Fibroblast of skin of left quadriceps (primary cell): ENCODE measurements around the gene ITLN2.
"Not testable (repeated sequence)": the region's sequence is repeated elsewhere in the genome, so short reads cannot be mapped to it uniquely, and the experiment has no call there.

Experiments
- DNase-seq, 2 experiments: peaks; one replicate each; pipeline ENCODE4 v3.0.0-alpha.2; 2013; ENCODE audit warnings: low read depth in 2 of 2

The ITLN2 gene

DNA sequence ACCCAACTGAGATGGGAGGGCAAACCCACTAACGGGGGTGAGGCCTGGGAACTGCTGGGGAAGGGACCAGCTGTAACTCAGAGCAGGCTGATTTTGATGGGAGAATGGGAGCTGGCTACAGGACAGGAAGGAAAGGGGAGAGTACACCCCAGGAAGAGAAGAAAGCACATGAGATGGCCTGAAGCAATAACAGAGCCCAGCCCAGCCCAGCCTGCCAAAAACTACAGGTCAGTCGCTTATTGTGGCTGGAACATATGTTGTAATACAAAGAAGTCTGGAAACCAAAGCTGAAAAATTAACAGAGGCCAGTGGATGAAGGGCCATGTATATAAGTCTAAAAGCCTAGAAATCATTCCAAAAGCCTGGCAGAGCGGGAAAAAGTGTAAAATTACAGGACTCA is 1.6 kb downstream of the ITLN2 start:
- DNase-seq = no peak

DNA sequence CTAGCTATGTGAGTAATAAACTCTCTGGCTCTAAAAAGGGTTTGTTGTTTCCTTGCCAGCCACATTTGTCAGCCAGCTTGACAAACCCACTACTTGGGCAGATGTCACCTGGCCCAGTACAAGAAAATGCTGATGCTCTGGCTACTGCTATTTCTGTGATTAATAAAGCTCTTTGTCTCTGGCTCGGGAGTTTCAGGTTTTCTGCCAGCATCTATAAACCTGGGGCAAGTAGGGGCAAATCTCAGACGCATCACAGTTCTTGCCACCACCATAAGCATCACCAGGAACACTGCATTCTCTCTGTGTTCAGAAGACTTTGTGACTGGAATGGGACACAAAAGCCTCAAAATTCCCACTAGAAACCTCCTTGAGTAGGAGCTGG is 2.5 kb downstream of the ITLN2 start:
- DNase-seq = no peak

DNA sequence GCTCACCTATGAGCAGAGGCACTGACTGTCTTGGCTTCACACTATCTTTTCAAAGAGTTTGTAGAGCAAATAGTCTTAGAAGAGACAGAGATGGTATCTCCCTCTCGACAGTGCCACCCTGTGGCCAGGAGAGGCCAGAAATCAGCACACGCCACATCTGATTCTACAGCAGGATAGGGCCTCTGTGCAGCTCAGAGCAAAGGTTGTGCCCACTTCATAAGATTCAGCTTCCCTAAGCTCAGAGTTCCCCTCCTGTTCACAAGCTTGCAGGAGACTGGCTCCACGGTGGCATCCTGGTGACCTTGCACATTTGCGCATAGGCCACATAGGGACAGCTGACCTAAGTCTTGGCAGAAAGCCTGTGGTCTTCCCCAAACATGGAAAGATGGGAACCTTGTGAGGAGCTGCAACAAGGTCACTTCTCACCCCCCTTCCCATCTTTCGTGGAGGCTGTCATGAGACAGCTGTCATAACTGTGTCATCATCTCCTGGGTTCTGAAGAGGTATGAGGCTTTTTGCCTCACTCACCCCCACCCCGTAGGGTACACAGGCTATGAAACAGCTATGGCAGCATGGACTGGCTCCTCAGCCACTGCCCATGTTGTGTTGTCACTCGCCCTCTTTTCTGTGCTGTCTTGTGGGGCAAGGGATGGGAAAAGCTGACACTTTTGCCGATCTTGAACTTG is 3.0 kb downstream of the ITLN2 start:
- no peak for DNase-seq

DNA sequence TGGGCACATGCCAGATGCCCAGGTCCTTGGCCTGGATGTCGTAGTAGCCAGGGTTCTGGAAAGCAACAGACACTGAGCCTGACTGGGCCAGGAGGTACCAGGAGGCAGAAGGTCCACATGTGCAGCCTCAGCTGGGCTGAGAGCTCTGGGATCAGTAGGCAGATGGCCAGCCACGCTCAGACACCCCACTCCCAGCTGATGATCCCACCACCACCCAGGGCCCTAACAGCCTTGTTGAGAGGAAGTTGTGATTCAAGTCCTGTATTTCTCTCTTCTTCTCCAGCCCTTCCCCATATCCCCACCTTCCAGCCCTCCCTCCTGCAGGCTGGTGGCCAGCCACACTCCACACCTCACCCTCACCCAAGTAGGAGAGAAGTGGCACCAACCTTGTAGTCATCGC is 4.0 kb downstream of the ITLN2 start:
- no peak for DNase-seq

DNA sequence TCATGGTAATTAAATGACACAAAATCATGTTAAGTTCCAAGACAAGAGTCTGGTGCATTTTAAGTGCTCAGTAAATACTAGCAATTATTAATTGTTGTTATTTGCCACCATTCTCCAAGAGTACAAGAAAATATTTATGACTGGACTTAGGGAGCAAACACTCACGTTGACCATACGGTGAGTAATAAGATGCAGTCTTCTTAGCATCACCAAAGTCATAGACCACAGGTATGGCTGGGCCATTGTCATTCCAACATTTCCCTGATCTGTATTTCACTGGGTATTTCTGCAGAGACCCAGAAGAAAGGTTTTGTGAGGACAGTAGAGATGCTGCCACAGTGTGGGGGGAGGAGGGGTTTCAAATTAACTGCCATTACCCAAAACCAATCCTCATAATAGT is 4.7 kb downstream of the ITLN2 start:
- no peak for DNase-seq

DNA sequence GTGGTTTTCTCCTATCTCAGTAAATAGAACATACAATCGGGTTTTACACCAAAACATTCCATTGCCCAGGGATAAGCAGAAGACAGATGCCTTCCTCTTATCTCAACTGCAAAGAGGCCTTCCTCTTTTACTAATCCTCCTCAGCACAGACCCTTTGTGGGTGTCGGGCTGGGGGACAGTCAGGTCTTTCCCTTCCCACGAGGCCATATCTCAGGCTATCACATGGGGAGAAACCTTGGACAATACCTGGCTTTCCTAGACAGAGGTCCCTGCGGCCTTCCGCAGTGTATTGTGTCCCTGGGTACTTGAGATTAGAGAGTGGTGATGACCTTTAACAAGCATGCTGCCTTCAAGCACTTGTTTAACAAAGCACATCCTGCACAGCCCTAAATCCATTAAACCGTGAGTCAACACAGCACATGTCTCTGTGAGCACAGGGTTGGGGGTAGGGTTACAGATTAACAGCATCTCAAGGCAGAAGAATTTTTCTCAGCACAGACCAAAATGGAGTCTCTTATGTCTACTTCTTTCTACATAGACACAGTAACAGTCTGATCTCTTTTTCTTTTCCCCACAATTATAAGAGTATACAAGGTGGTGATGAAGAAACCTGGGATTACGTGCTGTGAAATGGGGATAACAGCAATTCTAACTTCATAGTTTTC is 5.3 kb downstream of the ITLN2 start:
- DNase-seq = not testable (repeated sequence)

DNA sequence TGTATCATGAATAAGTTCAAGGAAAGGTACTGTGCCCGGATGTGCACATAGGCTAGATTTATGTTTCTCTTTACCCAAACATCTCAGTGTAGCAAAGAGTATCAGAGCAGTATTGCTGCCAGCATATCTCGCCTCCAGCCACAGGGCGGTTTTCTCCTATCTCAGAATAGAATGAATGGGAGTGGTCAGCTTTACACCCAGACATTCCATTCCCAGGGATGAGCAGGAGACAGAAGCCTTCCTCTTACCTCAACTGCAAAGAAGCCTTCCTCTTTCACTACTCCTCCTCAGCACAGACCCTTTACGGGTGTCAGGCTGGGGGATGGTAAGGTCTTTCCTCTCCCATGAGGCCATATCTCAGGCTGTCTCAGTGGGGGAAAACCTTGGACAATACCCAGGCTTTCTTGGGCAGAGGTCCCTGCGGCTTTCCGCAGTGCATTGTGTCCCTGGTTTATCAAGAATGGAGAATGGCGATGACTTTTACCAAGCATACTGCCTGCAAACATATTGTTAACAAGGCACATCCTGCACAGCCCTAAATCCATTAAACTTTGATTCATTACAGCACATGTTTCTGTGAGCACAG is 7.3 kb downstream of the ITLN2 start:
- DNase-seq = not testable (repeated sequence)

DNA sequence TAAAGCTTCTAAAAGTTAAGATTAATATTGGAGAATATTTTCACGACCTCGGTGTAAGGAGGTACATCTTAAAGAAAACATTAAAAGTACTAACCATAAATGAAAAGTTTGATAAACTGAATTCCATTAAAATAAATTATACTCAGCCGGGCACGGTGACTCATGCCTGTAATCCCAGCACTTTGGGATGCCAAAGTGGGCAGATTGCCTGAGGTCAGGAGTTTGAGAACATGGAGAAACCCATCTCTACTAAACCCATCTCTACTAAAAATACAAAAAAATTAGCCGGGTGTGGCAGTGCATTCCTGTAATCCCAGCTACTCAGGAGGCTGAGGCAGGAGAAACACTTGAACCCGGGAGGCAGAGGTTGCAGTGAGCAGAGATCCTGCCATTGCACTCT is 8.7 kb downstream of the ITLN2 start:
- not testable (repeated sequence) for DNase-seq

DNA sequence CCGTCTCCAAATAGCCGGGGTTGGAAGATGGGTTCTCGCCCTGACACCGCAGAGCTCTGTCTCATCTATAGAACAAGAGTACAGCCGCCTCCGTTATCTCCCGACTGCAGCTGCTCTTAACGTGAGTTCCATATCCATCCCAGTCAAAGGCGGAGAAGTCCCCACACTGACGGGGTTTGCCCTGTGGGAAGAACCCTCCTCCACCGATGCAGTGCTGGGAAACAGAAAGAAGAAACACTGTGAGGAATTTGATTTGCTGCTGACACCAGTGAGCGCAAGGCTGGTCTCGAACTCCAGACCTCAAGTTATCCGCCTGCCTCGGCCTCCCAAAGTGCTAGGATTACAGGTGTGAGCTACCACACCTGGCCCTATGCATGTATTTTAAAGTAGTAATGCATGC is 9.5 kb downstream of the ITLN2 start:
- no peak for DNase-seq

DNA sequence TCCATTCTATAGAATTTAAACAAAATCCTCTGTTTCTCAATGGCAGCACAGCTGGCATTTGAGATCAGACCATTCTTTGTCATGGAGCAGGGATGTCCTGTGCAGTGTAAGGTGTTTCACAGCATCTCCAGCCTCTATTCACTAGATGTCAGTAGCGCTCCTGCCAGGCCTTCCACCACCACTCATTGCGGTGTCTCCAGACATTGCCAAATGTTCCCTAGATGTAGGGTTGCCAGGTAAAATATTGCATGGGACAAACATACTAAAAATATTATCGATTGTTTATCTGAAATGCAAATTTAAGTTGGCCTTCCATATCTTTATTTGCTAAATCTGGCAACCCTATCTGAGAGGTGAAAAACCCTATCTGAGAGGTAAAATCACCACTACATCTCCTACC is 11.7 kb downstream of the ITLN2 start:
- no peak for DNase-seq

DNA sequence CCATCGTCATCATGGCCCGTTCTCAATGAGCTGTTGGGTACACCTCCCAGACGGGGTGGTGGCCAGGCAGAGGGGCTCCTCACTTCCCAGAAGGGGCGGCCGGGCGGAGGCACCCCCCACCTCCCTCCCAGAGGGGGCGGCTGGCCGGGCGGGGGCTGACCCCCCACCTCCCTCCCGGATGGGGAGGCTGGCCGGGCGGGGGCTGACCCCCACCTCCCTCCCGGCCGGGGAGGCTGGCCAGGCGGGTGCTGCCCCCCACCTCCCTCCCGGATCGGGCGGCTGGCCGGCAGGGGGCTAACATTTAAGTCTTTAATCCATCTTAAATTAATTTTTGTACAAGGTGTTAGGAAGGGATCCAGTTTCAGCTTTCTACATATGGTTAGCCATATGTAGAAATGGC is 17.9 kb downstream of the ITLN2 start:
- DNase-seq = not testable (repeated sequence)

DNA sequence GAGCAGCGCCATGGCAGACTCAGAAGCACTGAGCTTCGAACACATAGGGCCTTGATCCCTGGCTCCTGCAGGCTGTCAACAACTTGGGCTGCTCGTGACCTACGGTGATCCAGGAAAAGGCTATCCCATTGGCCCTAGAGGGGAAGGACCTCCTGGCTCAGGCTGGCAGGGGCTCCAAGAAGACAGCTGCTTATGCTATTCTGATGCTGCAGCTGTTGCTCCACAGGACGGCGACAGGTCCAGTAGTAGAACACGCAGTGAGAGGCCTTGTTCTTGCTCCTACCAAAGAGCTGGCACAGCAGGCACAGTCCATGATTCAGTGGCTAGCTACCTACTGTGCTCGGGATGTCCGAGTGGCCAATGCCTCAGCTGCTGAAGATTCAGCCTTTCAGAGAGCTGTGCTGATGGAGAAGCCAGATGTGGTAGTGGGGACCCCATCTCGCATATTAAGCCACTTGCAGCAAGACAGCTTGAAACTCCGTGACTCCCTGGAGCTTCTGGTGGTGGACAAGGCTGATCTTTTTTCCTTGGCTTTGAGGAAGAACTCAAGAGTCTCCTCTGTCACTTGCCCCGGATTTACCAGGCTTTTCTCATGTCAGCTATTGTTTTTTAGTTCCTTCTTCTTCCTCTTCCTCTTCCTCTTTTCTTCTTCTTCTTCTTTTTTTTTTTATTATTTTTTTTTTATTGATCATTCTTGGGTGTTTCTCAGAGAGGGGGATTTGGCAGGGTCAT is 18.9 kb downstream of the ITLN2 start:
- DNase-seq = no peak

DNA sequence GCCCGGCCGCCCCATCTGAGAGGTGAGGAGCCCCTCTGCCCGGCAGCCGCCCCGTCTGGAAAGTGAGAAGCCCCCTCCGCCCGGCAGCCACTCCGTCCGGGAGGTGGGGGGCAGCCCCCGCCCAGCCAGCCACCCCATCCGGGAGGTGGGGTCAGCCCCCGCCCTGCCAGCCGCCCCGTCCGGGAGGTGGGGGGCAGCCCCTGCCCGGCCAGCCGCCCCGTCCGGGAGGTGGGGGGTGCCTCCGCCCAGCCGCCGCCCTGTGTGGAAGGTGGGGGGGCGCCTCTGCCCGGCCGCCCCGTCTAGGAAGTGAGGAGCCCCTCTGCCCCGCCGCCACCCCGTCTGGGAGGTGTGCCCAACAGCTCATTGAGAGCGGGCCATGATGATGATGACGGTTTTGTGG is 21.3 kb downstream of the ITLN2 start:
- DNase-seq = not testable (repeated sequence)

DNA sequence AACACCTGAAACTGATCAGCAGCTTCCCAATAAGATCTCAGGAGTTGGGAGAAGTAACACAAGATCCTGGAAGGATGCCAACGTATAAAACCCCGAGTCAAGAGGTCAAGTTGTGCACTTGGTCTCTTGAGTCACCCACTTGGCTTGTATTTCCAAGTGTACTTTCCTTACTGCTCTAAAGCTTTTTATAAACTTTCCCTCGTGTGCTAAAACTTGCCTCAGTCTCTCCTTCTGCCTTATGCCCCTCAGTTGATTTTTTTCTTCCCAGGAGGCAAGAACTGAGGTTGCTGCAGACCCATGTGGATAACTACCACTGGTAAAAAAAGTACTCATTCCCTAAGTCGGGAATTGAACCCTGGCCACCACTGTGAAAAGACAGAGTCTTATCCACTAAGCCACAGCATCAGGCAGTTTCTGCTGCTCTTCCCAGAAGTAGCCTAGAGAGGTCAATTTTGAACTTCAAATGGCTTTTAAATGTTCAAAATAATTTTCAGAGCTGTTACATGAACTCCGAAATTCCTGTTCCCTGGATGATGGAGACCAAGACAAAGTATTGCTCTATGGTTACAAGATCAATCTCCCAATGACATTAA is 28.9 kb downstream of the ITLN2 start:
- DNase-seq = no peak

DNA sequence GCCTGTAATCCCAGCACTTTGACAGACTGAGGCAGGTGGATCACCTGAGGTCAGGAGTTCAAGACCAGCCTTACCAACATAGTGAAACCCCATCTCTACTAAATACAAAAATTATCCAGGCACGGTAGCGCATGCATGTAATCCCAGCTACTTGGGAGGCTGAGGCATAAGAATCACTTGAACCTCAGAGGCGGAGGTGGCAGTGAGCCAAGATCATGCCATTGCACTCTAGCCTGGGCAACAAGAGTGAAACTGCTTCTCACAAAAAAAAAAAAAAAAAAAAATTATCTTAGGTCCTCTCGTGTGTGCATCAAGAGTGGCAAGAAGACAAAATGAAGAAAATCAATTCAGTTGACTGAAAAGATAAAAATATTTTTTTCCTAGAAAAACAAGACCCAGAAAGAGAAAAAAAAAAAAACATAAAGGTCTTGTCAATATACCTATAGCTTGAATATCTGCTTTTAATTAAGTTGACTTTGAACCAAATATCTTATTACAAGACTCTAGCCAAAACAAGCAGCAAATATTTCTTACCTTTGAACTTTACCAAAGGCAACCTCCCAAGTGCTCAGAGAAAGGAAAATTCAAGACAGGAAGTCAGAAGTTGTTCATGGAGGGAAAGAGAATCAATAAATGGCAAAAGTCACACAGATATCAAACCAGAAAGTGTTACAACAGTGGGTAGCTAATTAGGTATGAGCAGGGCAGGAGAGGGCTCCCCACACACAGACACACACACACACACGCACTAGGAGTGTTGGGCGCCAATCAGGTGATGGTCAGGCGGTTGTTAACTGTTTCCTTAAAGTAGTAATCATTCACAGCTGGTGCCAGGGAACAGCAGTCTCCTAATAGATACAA is 29.6 kb downstream of the ITLN2 start:
- no peak for DNase-seq

DNA sequence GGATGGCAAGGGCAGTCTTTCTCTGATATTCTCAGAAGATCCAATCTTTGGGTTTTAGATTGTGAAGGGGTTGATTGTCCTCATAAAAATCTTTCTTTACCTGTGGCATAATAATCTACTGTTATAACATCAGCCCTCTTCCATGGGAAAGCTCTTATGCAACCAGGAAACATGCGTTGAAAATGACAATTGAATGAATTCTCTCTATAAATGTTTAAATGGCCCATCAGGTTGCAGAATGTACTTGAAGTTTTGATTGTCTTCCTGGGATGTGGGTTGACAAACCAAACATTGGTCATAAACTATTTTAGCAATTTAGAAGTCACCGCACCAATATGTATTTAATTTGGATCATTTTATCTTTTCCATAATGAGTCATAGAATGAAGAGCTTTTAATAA is 37.9 kb downstream of the ITLN2 start:
- DNase-seq = no peak

DNA sequence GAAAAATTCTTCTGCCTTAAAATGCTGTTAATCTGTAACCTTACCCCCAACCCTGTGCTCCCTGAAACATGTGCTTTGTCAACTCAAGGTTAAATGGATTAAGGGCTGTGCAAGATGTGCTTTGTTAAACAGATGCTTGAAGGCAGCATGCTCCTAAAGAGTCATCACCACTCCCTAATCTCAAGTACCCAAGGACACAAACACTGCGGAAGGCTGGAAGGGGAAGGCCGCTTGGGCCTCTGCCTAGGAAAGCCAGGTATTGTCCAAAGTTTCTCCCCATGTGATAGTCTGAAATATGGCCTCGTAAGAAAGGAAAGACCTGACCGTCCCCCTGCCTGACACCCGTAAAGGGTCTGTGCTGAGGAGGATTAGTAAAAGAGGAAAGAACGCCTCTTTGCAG is 41.4 kb downstream of the ITLN2 start:
- not testable (repeated sequence) for DNase-seq

DNA sequence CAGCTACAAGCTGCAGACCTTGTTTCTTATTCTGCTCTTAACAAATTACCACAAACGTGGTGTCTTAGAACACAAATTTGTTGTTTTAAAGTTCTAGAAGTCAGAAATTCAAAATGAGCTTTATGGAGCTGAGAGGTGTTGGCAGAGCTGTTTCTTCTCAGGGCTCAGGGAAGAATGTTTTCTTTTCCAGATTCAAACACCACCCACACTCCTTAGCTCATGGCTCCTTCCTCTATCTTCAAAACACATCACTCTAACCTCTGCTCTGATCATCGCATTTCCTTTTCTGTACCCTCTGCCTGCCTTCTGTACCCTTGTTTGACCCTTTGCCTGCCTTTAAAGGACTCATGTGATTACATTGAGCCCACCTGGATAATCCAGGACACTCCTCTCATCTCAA is 42.7 kb downstream of the ITLN2 start:
- no peak for DNase-seq

DNA sequence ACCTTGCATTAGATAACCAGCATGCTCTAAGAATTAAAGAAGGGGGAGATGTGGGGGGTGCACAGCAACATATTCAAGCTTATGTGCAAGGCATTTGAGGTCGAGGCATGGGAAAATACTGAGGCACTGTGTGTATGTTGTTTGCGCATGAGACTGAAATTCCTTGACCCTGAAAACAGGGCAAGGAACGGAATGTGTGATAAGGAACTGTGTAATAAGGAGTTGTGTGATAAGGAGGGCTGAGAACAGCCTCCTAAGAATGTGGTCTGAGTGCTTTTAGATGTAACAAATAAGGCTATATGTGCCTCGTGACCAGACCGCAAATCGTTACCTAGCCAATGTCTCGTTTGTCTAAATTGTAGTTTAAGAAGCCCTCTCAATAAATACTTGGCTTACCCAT is 43.2 kb downstream of the ITLN2 start:
- no peak for DNase-seq

DNA sequence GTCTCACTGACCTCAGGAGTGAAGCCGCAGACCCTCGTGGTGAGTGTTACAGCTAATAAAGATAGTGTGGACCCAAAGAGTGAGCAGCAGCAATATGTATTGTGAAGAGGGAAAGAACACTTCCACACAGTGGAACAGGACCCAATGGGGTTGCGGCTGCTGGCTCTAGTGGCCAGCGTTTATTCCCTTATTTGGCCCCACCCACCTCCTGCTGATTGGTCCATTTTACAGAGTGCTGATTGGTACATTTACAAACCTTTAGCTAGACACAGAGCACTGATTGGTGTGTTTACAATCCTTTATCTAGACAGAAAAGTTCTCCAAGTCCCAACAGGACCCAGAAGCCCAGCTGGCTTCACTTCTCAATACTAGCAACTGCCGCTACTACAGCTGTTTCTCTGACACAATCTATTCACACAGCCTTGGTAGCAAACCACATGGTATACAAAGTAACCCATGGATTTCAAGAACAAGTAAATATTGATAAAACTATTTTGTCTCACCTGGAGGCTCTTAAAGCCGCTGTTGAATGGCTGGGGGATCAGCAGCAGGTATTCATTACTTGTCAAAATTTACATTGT is 44.3 kb downstream of the ITLN2 start:
- DNase-seq = no peak

DNA sequence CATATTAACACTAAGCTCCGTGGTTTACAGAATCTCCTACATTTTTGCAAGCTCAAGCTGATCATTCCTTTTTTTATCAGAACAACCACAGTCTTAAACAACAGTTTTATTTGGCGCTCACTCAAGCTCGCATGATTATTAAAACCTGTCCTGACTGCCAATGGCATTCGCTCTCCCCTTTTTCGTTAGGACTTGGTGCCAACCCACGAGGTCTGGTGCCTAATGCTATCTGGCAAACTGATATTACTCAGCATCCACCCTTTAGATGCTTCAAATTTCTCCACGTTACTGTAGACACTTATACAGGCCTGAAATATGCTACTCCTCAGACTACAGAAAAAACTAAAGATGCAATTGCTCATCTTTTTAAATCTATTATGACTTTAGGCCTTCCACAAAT is 46.6 kb downstream of the ITLN2 start:
- DNase-seq = no peak
